Peyer's patch (tissue), 4 donors: ENCODE data around the gene SLC24A4. TPM values are rescaled to one million over a fixed set of nuclear protein-coding genes. Genes with fewer than 3 reads are reported as not detected.

Experiments used
- DNase-seq, 3 donors: peaks; one replicate each; pipeline ENCODE4 v3.0.0-alpha.2; 2017 to 2019
- H3K27ac ChIP-seq, 4 donors: fragments of 200-600 bp; sonication (generic); one replicate each; pipeline ENCODE4 v1.5.1; 2016 to 2019
- H3K27me3 ChIP-seq, 2 donors: fragments of 200-600 bp; sonication (generic); one replicate each; pipeline ENCODE4 v1.5.1; 2019
- H3K36me3 ChIP-seq, 3 donors: fragments of 200-600 bp; sonication (generic); one replicate each; pipeline ENCODE4 v1.5.1; 2016 to 2019
- H3K4me1 ChIP-seq, 4 donors: fragments of 200-600 bp; sonication (generic); one replicate each; pipeline ENCODE4 v1.5.1; 2016 to 2019
- H3K4me3 ChIP-seq, 4 donors: fragments of 200-600 bp; sonication (generic); 1 replicate in 3 of 4; 2 replicates in 1 of 4; pipeline ENCODE4 v1.5.1; 2016 to 2019; ENCODE audit warnings: mild to moderate bottlenecking in 1 of 4
- H3K9me3 ChIP-seq, 4 donors: fragments of 200-600 bp; sonication (generic); one replicate each; pipeline ENCODE4 v1.5.1; 2016 to 2019; ENCODE audit warnings: mild to moderate bottlenecking in 1 of 4
- POLR2A ChIP-seq, 2 donors: fragments of 450-650 bp; IDR thresholded peaks; one replicate each; pipeline ENCODE4 v1.5.1; 2017; ENCODE audit warnings: antibody characterized with exemption in 2 of 2, mild to moderate bottlenecking in 2 of 2, moderate library complexity in 2 of 2
- total RNA-seq, 4 donors: library from RNA; depleted of rRNA; stranded (reverse); fragments of >200 nt; gene quantifications; one replicate each; pipeline ENCODE4 v1.1.0, GENCODE V29; 2016
- TF ChIP-seq, protein P1 (sequence below), 6 experiments: fragments of 450-650 bp in 4 of 6; fragments of 200-600 bp in 2 of 6; sonication (generic) in 1 of 6; IDR thresholded peaks; one replicate each; pipeline ENCODE4 v1.5.1; 2017 to 2019; ENCODE audit warnings: antibody characterized with exemption in 6 of 6, mild to moderate bottlenecking in 3 of 6, moderate library complexity in 1 of 6

SLC24A4 gene
- total RNA-seq, 4 donors from 2014 or later = 0.18 to 1.7 (median 0.54) TPM; not detected in 1

DNA sequence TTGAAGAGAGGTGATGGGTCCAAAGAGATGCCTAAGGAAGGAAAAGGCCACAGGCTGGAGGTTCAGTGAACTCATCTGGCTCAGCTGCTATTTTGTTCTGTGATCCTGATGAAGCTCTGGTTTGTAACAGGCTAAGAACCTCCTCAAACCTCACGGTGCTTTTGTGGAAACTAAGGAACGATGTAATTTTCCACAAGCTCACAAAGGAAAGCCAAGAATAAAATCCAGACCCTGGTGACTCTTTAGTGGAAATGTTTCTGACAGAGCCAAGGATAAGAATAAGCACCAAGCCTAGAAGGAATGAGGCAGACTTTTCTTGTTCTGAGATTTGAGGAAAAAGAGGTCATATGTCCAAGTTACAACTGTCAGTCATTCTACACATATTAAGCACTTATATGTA, 93.6 kb downstream of the SLC24A4 start:
- DNase-seq = no peak
- no peak for TF ChIP-seq POLR2A (IDR thresholded peaks at IDR 0.05)
- TF ChIP-seq, protein P1, sequence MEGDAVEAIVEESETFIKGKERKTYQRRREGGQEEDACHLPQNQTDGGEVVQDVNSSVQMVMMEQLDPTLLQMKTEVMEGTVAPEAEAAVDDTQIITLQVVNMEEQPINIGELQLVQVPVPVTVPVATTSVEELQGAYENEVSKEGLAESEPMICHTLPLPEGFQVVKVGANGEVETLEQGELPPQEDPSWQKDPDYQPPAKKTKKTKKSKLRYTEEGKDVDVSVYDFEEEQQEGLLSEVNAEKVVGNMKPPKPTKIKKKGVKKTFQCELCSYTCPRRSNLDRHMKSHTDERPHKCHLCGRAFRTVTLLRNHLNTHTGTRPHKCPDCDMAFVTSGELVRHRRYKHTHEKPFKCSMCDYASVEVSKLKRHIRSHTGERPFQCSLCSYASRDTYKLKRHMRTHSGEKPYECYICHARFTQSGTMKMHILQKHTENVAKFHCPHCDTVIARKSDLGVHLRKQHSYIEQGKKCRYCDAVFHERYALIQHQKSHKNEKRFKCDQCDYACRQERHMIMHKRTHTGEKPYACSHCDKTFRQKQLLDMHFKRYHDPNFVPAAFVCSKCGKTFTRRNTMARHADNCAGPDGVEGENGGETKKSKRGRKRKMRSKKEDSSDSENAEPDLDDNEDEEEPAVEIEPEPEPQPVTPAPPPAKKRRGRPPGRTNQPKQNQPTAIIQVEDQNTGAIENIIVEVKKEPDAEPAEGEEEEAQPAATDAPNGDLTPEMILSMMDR (IDR thresholded peaks at IDR 0.05) = no peak

DNA sequence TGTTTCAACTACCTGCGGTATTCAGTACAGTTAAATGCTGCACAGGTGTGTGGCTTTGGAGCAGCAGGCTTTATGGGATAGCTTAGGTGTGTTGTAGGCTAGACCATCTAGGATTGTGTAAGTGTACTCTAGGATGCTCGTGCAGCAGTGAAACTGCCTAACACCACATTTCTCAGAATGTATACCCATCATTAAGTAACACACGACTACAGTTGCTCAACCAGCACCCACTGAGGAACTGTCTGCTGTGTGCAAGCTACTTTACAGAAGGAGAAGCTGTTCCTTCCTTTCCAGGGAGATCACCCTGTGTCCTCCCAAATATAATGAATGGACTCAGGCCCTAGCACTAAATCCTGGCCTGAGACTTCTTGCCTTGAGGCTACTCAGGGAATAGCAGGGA, 94.8 kb downstream of the SLC24A4 start:
- Histone ChIP-seq H3K4me3 (no peak overlapping the region), H3K27me3 (no peaks in the 10 kb centered on the region), H3K9me3 (no peaks in the 10 kb centered on the region), H3K27ac (no peak overlapping the region), H3K4me1 (no peaks in the 10 kb centered on the region), H3K36me3 (no peaks in the 10 kb centered on the region)
- no peak for DNase-seq
- TF ChIP-seq POLR2A (IDR thresholded peaks at IDR 0.05) = no peak
- TF ChIP-seq, protein P1 (IDR thresholded peaks at IDR 0.05) = no peak

More for the DNA sequence above, 93.6 kb downstream of the SLC24A4 start:
- Histone ChIP-seq H3K27me3 (no peaks in the 10 kb centered on the region), H3K9me3 (no peaks in the 10 kb centered on the region), H3K4me1 (no peaks in the 10 kb centered on the region), H3K36me3 (no peaks in the 10 kb centered on the region), H3K27ac (no peak overlapping the region), H3K4me3 (no peak overlapping the region)

DNA sequence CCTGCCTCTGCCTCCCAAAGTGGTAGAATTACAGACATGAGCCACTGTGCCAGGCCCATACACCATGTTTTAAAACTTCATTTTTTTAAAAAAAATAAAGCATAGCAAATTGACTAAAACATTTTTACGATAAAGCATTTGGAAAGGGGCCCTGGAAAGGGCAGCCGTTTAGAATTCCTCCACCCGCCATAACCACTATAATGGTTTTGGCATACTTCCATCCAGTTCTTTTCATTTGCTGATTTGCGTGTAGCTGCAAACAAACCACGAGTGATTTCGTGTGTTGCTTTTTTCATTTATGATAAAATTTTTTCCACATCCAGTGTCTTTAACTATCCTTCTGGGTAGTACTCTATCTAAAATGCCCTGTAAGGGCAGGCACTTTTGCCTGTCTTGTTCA, 98.8 kb downstream of the SLC24A4 start:
- DNase-seq = no peak
- no peaks in the 10 kb centered on the region for H3K4me1 ChIP-seq
- H3K4me3 ChIP-seq = no peak overlapping the region
- H3K36me3 ChIP-seq = no peaks in the 10 kb centered on the region
- no peak overlapping the region for H3K27ac ChIP-seq
- H3K27me3 ChIP-seq = no peaks in the 10 kb centered on the region
- no peaks in the 10 kb centered on the region for H3K9me3 ChIP-seq
- TF ChIP-seq POLR2A (IDR thresholded peaks at IDR 0.05) = no peak
- TF ChIP-seq, protein P1 (IDR thresholded peaks at IDR 0.05) = no peak

DNA sequence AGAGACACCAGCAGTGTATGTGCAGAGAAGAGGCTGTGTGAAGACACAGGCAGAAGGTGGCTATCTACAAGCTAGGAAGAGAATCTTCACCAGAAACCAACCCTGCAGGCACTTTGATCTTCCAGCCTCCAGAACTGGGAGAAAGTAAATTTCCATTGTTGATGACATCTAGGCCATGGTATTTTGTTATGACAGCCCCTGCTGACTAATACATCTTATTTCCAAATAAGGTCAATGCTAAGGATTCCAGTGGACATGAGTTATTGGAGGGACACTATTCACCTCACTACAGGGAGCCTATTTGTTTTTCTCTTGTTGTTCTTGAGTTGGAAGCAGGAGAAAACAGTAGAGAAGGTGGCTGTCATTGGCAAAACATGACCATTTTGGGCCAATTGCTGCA, 102.1 kb downstream of the SLC24A4 start:
- Histone ChIP-seq H3K4me3 (no peak overlapping the region), H3K9me3 (no peaks in the 10 kb centered on the region), H3K36me3 (no peaks in the 10 kb centered on the region), H3K27me3 (no peaks in the 10 kb centered on the region), H3K4me1 (no peaks in the 10 kb centered on the region), H3K27ac (no peak overlapping the region)
- no peak for DNase-seq
- TF ChIP-seq, protein P1 (IDR thresholded peaks at IDR 0.05) = no peak
- TF ChIP-seq POLR2A (IDR thresholded peaks at IDR 0.05) = no peak

DNA sequence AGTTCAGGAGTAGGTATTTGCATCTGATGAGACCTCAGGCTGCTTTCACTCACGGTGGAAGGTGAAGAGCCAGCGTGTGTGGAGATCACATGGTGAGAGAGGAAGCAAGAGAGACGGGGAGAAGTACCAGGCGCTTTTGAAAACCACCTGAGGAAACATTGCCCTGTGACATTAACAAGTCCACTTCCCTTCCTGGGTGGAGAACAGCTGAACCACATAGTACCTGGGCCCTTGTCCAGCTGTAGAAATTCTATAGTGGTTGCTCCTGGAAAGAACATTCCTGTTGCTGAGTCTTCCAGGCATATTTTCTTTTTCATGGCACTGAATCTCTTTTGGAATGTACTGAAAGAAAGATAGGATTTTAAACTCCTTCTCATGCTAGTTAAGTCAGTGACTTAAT, 103.3 kb downstream of the SLC24A4 start:
- Histone ChIP-seq H3K4me1 (no peaks in the 10 kb centered on the region), H3K27ac (no peak overlapping the region), H3K9me3 (no peaks in the 10 kb centered on the region), H3K4me3 (no peak overlapping the region), H3K27me3 (no peaks in the 10 kb centered on the region), H3K36me3 (no peaks in the 10 kb centered on the region)
- TF ChIP-seq, protein P1 (IDR thresholded peaks at IDR 0.05) = no peak
- no peak for TF ChIP-seq POLR2A (IDR thresholded peaks at IDR 0.05)
- no peak for DNase-seq

DNA sequence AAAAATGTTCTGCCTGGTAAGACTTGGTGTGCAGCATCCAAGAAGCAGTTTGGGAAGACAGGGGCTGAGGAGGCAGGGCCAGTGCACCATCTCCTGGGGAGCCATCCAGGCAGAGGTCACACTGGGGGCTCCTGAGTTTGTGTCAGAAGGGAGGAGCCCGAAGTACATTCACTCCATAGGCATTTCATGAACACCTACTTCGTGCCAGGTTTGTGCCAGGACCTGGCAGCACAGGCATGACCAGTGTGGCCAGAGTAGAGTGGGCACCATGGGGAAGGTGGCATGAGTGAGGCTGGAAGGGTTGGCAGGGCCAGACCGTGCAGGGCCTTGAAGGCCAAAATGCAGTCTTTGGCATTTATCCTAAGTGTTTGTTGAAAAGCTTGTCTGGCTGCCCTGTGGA, 104.1 kb downstream of the SLC24A4 start:
- no peaks in the 10 kb centered on the region for H3K9me3 ChIP-seq
- H3K4me1 ChIP-seq = no peaks in the 10 kb centered on the region
- no peaks in the 10 kb centered on the region for H3K36me3 ChIP-seq
- no peaks in the 10 kb centered on the region for H3K27me3 ChIP-seq
- H3K4me3 ChIP-seq = no peak overlapping the region
- DNase-seq = no peak
- no peak overlapping the region for H3K27ac ChIP-seq
- no peak for TF ChIP-seq POLR2A (IDR thresholded peaks at IDR 0.05)
- TF ChIP-seq, protein P1 (IDR thresholded peaks at IDR 0.05) = no peak
